SK-N-SH (cell line): ENCODE data around the gene SETD1B. TPM values are rescaled to one million over a fixed set of nuclear protein-coding genes. Genes with fewer than 3 reads are reported as not detected.

Source experiments
- CTCF ChIA-PET: fragments of 300-600, 350-600 bp; formaldehyde crosslinking; extraction: SDS; loops from one replicate; lab custom pipeline; 2021; lab: Yijun Ruan, JAX
- POLR2A ChIA-PET: fragments of 350-600 bp; sonication (Branson Sonifier 250); formaldehyde crosslinking; extraction: SDS; loops from one replicate; lab custom pipeline; 2020; ENCODE audit warnings: antibody characterized with exemption, inconsistent platforms; lab: Yijun Ruan, JAX
- DNase-seq: peaks from one replicate; pipeline ENCODE4 v3.0.0; 2012
- H2AFZ ChIP-seq: fragments of 200-600 bp; sonication (generic); 2 replicates; pipeline ENCODE4 v1.8.1; 2016; ENCODE audit warnings: antibody characterized with exemption, mild to moderate bottlenecking, low read depth
- H3F3A ChIP-seq: fragments of 200-600 bp; sonication (generic); replicated peaks from 2 replicates; pipeline ENCODE3; 2016; ENCODE audit warnings: antibody characterized with exemption, mild to moderate bottlenecking; ENCODE audit not compliant: insufficient read depth
- H3K27ac ChIP-seq, 2 experiments: fragments of 200-500 bp in 1 of 2; fragments of 200-600 bp in 1 of 2; sonication (Bioruptor generic) in 1 of 2; sonication (generic), shearing (Covaris generic) in 1 of 2; 2 replicates each; pipeline versions ENCODE4 v1.5.1 to v1.6.1; 2014 to 2016; ENCODE audit warnings: low read depth in 2 of 2, inconsistent platforms in 1 of 2, low read length in 1 of 2, mild to moderate bottlenecking in 1 of 2, mixed read lengths in 1 of 2
- H3K27me3 ChIP-seq: fragments of 200-600 bp; sonication (generic), shearing (Covaris generic); 2 replicates; pipeline ENCODE4 v1.6.1; 2016; ENCODE audit warnings: mixed run types; ENCODE audit not compliant: insufficient read depth
- H3K36me3 ChIP-seq, 2 experiments: fragments of 200-500 bp in 1 of 2; fragments of 200-600 bp in 1 of 2; sonication (Bioruptor generic) in 1 of 2; sonication (generic) in 1 of 2; replicated peaks in 1 of 2; 2 replicates each; pipeline versions ENCODE3 to v1.5.1; 2014 to 2016; ENCODE audit warnings: low read length in 1 of 2, mild to moderate bottlenecking in 1 of 2; ENCODE audit not compliant: insufficient read depth in 2 of 2, control insufficient read depth in 1 of 2
- H3K4me1 ChIP-seq, 2 experiments: fragments of 200-500 bp in 1 of 2; fragments of 200-600 bp in 1 of 2; sonication (Bioruptor generic) in 1 of 2; sonication (generic), shearing (Covaris generic) in 1 of 2; 2 replicates each; pipeline versions ENCODE4 v1.5.1 to v1.6.1; 2014 to 2016; ENCODE audit warnings: low read depth in 1 of 2, low read length in 1 of 2, mixed run types in 1 of 2; ENCODE audit not compliant: insufficient read depth in 2 of 2, control insufficient read depth in 1 of 2
- H3K4me2 ChIP-seq: fragments of 200-600 bp; sonication (generic), shearing (Covaris generic); 2 replicates; pipeline ENCODE4 v1.6.1; 2017; ENCODE audit warnings: mixed run types
- H3K4me3 ChIP-seq, 2 experiments: fragments of 200-500 bp in 1 of 2; fragments of 200-600 bp in 1 of 2; sonication (Bioruptor generic) in 1 of 2; sonication (generic), shearing (Covaris generic) in 1 of 2; 2 replicates each; pipeline versions ENCODE4 v1.5.1 to v1.8.1; 2014 to 2016; ENCODE audit warnings: low read depth in 2 of 2, inconsistent platforms in 1 of 2, low read length in 1 of 2, mild to moderate bottlenecking in 1 of 2, mixed read lengths in 1 of 2, moderate library complexity in 1 of 2
- H3K79me2 ChIP-seq: fragments of 200-600 bp; sonication (generic); 2 replicates; pipeline ENCODE4 v1.8.1; 2017; ENCODE audit warnings: mild to moderate bottlenecking; ENCODE audit not compliant: insufficient read depth
- H3K9ac ChIP-seq: fragments of 200-600 bp; sonication (generic); 2 replicates; pipeline ENCODE4 v1.6.1; 2017; ENCODE audit warnings: mixed run types
- H3K9me2 ChIP-seq: fragments of 200-600 bp; sonication (generic); 2 replicates; pipeline ENCODE4 v1.6.1; 2017; ENCODE audit warnings: mixed run types
- H3K9me3 ChIP-seq: fragments of 200-600 bp; sonication (generic); 2 replicates; pipeline ENCODE4 v1.6.1; 2017; ENCODE audit warnings: mixed run types, mild to moderate bottlenecking, moderate library complexity
- H4K20me1 ChIP-seq: fragments of 200-600 bp; sonication (generic); 2 replicates; pipeline ENCODE4 v1.6.1; 2017; ENCODE audit warnings: mild to moderate bottlenecking, mixed run types; ENCODE audit not compliant: insufficient read depth
- CHD2 ChIP-seq: fragments of 150-350 bp; IDR thresholded peaks from 2 replicates; pipeline ENCODE4 v1.6.1; 2018; ENCODE audit warnings: low read length; ENCODE audit not compliant: partially characterized antibody
- FOSL2 ChIP-seq: IDR thresholded peaks from 2 replicates; pipeline ENCODE4 v1.4.0; 2012; ENCODE audit warnings: low read depth, mild to moderate bottlenecking, moderate library complexity, borderline replicate concordance
- FOXJ3 ChIP-seq: sonication (generic); formaldehyde crosslinking; IDR thresholded peaks from 2 replicates; pipeline ENCODE4 v1.5.1; 2020; ENCODE audit warnings: mild to moderate bottlenecking, missing genetic modification reagents
- GABPA ChIP-seq: IDR thresholded peaks from 2 replicates; pipeline ENCODE4 v1.4.0; 2012; ENCODE audit warnings: low read depth, mild to moderate bottlenecking
- IRF3 ChIP-seq: fragments of 150-350 bp; IDR thresholded peaks from 2 replicates; pipeline ENCODE4 v1.6.1; 2016; ENCODE audit warnings: mild to moderate bottlenecking, low read depth, low read length
- MAX ChIP-seq: IDR thresholded peaks from 2 replicates; pipeline ENCODE4 v1.4.0; 2012; ENCODE audit warnings: low read depth
- MEF2A ChIP-seq: IDR thresholded peaks from 2 replicates; pipeline ENCODE4 v1.4.0; 2012; ENCODE audit warnings: low read depth, borderline replicate concordance
- MXI1 ChIP-seq: IDR thresholded peaks from 2 replicates; pipeline ENCODE4 v1.6.1; 2012; ENCODE audit warnings: mild to moderate bottlenecking, low read depth, low read length, improper control_type of control experiment
- PBX3 ChIP-seq: IDR thresholded peaks from 2 replicates; pipeline ENCODE4; 2012
- RCOR1 ChIP-seq: fragments of 150-350 bp; IDR thresholded peaks from 2 replicates; pipeline ENCODE4 v1.6.1; 2017; ENCODE audit warnings: antibody characterized with exemption, low read length
- REST ChIP-seq: IDR thresholded peaks from 2 replicates; pipeline ENCODE4 v1.6.1; 2012; ENCODE audit warnings: mild to moderate bottlenecking, low read depth, low read length, moderate library complexity
- SIN3A ChIP-seq: IDR thresholded peaks from 2 replicates; pipeline ENCODE4 v1.6.1; 2012; ENCODE audit warnings: low read depth, mild to moderate bottlenecking, low read length, moderate library complexity, borderline replicate concordance
- SMC3 ChIP-seq: IDR thresholded peaks from 2 replicates; pipeline ENCODE4 v1.6.1; 2012; ENCODE audit warnings: low read depth, low read length, improper control_type of control experiment
- TCF12 ChIP-seq: IDR thresholded peaks from 2 replicates; pipeline ENCODE4 v1.4.0; 2012
- USF1 ChIP-seq: IDR thresholded peaks from 2 replicates; pipeline ENCODE4 v1.4.0; 2012; ENCODE audit warnings: low read depth, borderline replicate concordance
- USF2 ChIP-seq: fragments of 150-350 bp; IDR thresholded peaks from 2 replicates; pipeline ENCODE4 v1.6.1; 2017; ENCODE audit warnings: antibody characterized with exemption, low read length, low read depth, borderline replicate concordance
- YY1 ChIP-seq: IDR thresholded peaks from 2 replicates; pipeline ENCODE4 v1.4.0; 2012; ENCODE audit warnings: low read depth, mild to moderate bottlenecking
- WGBS: methylation state at CpG from one replicate; pipeline ENCODE4 v1.1.6; 2017; ENCODE audit warnings: low lambda C conversion rate; 5-methylcytosine and 5-hydroxymethylcytosine counted together
- polyA plus RNA-seq, 3 experiments: library from polyadenylated mRNA; depleted of rRNA; stranded (reverse); fragments of >200 nt; gene quantifications; 2 replicates each; pipeline ENCODE4 v1.2.3, GENCODE V29; 2012

Gene SETD1B
- polyA plus RNA-seq, 1 of the 3 experiments (the other 2 are of a cell fraction), result 2.0 TPM

- Histone ChIP-seq H3K27ac (no peak overlapping the region), H3K4me1 (peaks cover 17 to 41% of the 10 kb centered on the region in 2 experiments; a peak in 3 of 4 replicates), H3F3A (peaks cover 22% of the 10 kb centered on the region), H4K20me1 (no peaks in the 10 kb centered on the region; the same call in 1 of the 2 replicates), H3K9me3 (no peaks in the 10 kb centered on the region), H3K9me2 (no peaks in the 10 kb centered on the region), H3K4me3 (no peak overlapping the region), H3K9ac (no peak overlapping the region), H3K4me2 (no peak overlapping the region), H3K36me3 (peaks cover 3 to 5% of the 10 kb centered on the region in 2 experiments), H3K79me2 (peaks cover 18% of the 10 kb centered on the region), H2AFZ (no peak overlapping the region), H3K27me3 (no peaks in the 10 kb centered on the region)
- ChIA-PET POLR2A (no interaction called here), CTCF (interaction anchor here (1.1 to 16.0 kb wide), 7 partner anchors 16 to 109 kb away, joined by 3 to 675 read pairs (median 92); partner anchors contain the start of genes PSMD9 and SETD1B)
- no peak for DNase-seq
- WGBS, result 72% methylated on average over 10 of the region's 14 CpGs
- no peak for TF ChIP-seq YY1
- no peak for TF ChIP-seq FOSL2
- TF ChIP-seq GABPA, result no peak
- no peak for TF ChIP-seq IRF3
- TF ChIP-seq CHD2, result no peak
- no peak for TF ChIP-seq SIN3A
- no peak for TF ChIP-seq USF1
- TF ChIP-seq MXI1, result no peak
- TF ChIP-seq SMC3, result no peak
- no peak for TF ChIP-seq FOXJ3 (CRISPR knock-in tag)
- TF ChIP-seq MAX, result no peak
- no peak for TF ChIP-seq RCOR1
- TF ChIP-seq MEF2A, result no peak
- no peak for TF ChIP-seq REST
- no peak for TF ChIP-seq USF2
- no peak for TF ChIP-seq PBX3
- TF ChIP-seq TCF12, result no peak
Measured at GRCh38 chr12:121791671-121792551, 11.9 kb upstream of the SETD1B start.
